Measurements from ENCODE around the gene CARHSP1. TPM values are rescaled to one million over a fixed set of nuclear protein-coding genes. Genes with fewer than 3 reads are reported as not detected.

The CARHSP1 gene
- total and polyA plus RNA-seq, 2 of the 8 experiments (the other 6 are each of a cell fraction or from before 2014, with no cell fraction given), result 292 to 300 TPM

GRCh38 chr16:8868416-8869211 is at the start of gene CARHSP1 (continued):
- TF ChIP-seq FOSL1 (IDR thresholded peaks at IDR 0.05; ENCODE audit: insufficient read depth, low read depth, low read length), result no peak
- TF ChIP-seq ATF3 (IDR thresholded peaks at IDR 0.05; ENCODE audit: insufficient read depth, low read depth, low read length), result no peak
- no peak for TF ChIP-seq CHD7 (IDR thresholded peaks at IDR 0.05; ENCODE audit: insufficient replicate concordance, low read length)
